Transverse colon (tissue), 4 donors: Measurements from ENCODE around the gene KLF11. TPM values are rescaled to one million over a fixed set of nuclear protein-coding genes. Genes with fewer than 3 reads are reported as not detected.
"Not testable (repeated sequence)": the region's sequence is repeated elsewhere in the genome, so short reads cannot be mapped to it uniquely, and the experiment has no call there.

Experiments used
- DNase-seq: peaks from one replicate; pipeline ENCODE4 v3.0.0-alpha.2; 2019
- H3K27ac ChIP-seq, 4 donors: fragments of 200-600 bp; sonication (generic); 2 replicates each; pipeline ENCODE4 v1.5.1; 2016 to 2018; ENCODE audit warnings: inconsistent platforms in 4 of 4
- H3K27me3 ChIP-seq: fragments of 200-600 bp; sonication (generic); 2 replicates; pipeline ENCODE4 v1.5.1; 2017; ENCODE audit warnings: inconsistent platforms
- H3K36me3 ChIP-seq, 4 donors: fragments of 200-600 bp; sonication (generic); 2 replicates each; pipeline ENCODE4 v1.5.1; 2017 to 2019; ENCODE audit warnings: inconsistent platforms in 4 of 4
- H3K4me1 ChIP-seq, 4 donors: fragments of 200-600 bp; sonication (generic); 2 replicates each; pipeline ENCODE4 v1.5.1; 2017 to 2020; ENCODE audit warnings: inconsistent platforms in 4 of 4
- H3K4me3 ChIP-seq, 4 donors: fragments of 200-600 bp; sonication (generic); 1 replicate in 1 of 4; 2 replicates in 3 of 4; pipeline versions ENCODE4 v1.5.1 to v1.6.1; 2017 to 2019; ENCODE audit warnings: inconsistent platforms in 4 of 4
- H3K9me3 ChIP-seq, 2 donors: fragments of 200-600 bp; sonication (generic); 2 replicates each; pipeline ENCODE4 v1.5.1; 2017 to 2019; ENCODE audit warnings: inconsistent platforms in 2 of 2
- CTCF ChIP-seq, 5 experiments: fragments of 200-600 bp in 3 of 5; fragments of 450-650 bp in 2 of 5; sonication (generic) in 3 of 5; IDR thresholded peaks; 1 replicate in 2 of 5; 2 replicates in 3 of 5; pipeline ENCODE4 v1.5.1; 2016 to 2017; ENCODE audit warnings: antibody characterized with exemption in 5 of 5, inconsistent platforms in 3 of 5, mild to moderate bottlenecking in 2 of 5, moderate library complexity in 1 of 5
- EP300 ChIP-seq: sonication (generic); formaldehyde crosslinking; IDR thresholded peaks from one replicate; pipeline ENCODE4 v1.6.1; 2017; ENCODE audit warnings: antibody characterized with exemption, low read depth
- POLR2A ChIP-seq: fragments of 450-650 bp; IDR thresholded peaks from one replicate; pipeline ENCODE4 v1.6.1; 2016; ENCODE audit warnings: antibody characterized with exemption, mild to moderate bottlenecking, moderate library complexity
- POLR2AphosphoS5 ChIP-seq, 3 donors: sonication (generic); formaldehyde crosslinking; IDR thresholded peaks; one replicate each; pipeline ENCODE4 v1.6.1; 2016; ENCODE audit warnings: antibody characterized with exemption in 3 of 3
- WGBS, 2 donors: methylation state at CpG; one replicate each; pipeline ENCODE4 v1.1.5; 2018; ENCODE audit warnings: low coverage in 1 of 2; 5-methylcytosine and 5-hydroxymethylcytosine counted together
- in situ Hi-C, 4 donors: fragments of 200-750 bp; cut with MboI; loops; one replicate each; pipeline versions ENCODE4 v1.15.0 to v1.15.1; 2017; ENCODE audit warnings: low sequenced_read_pairs in 3 of 4, low pct_ligation_motif_present in 1 of 4, low pct_unique_long_range_greater_than_20kb in 1 of 4
- intact Hi-C: fragments of 100-400 bp; cut with DNase I; formaldehyde crosslinking; loops from one replicate; pipeline ENCODE4 v1.15.1; 2023; ENCODE audit warnings: low total_unique reads
- total RNA-seq, 4 donors: library from RNA; depleted of rRNA; stranded (reverse); fragments of >200 nt; gene quantifications; one replicate each; pipeline ENCODE4 v1.1.0, GENCODE V29; 2016

The KLF11 gene
- total RNA-seq, 4 donors from 2014 or later = 6.6 to 17.0 (median 10.5) TPM

GRCh38 chr2:10009811-10010781 is 33.3 kb upstream of the KLF11 start:
- Histone ChIP-seq H3K4me3 (no peak overlapping the region), H3K36me3 (no peaks in the 10 kb centered on the region), H3K27me3 (no peaks in the 10 kb centered on the region), H3K9me3 (no peaks in the 10 kb centered on the region), H3K27ac (peak overlapping the region; percentile 27 to 74 (median 49)), H3K4me1 (peaks cover 22 to 27% (median 24%) of the 10 kb centered on the region in 4 donors)
- intact Hi-C loops (no loop called here), in situ Hi-C loops (no loop called here)
- DNase-seq = peak; percentile 59
- TF ChIP-seq POLR2AphosphoS5 (IDR thresholded peaks at IDR 0.05) (peak in 1 of 3 donors; percentile 56), EP300 (no peak)
- WGBS, 2 donors = 82 to 88% methylated on average over 6 to 27 of the region's 36 CpGs

- WGBS, 2 donors = 92% methylated on average over 45 to 52 of the region's 52 CpGs
- DNase-seq, H3K4me3 ChIP-seq, intact Hi-C loops, H3K36me3 ChIP-seq, H3K27ac ChIP-seq, H3K27me3 ChIP-seq, in situ Hi-C loops, H3K9me3 ChIP-seq: not testable (repeated sequence)
- peaks cover 22 to 27% (median 24%) of the 10 kb centered on the region in 4 donors for H3K4me1 ChIP-seq
These were observed 32.3 kb upstream of the KLF11 start for GRCh38 chr2:10010861-10011605.

GRCh38 chr2:10011606-10012325 is 31.6 kb upstream of the KLF11 start:
- H3K4me1 ChIP-seq = peaks cover 17 to 26% (median 21%) of the 10 kb centered on the region in 4 donors
- in situ Hi-C loops, H3K36me3 ChIP-seq, intact Hi-C loops, H3K27me3 ChIP-seq, DNase-seq, H3K4me3 ChIP-seq, H3K9me3 ChIP-seq, H3K27ac ChIP-seq: not testable (repeated sequence)
- WGBS, 2 donors = 89 to 93% methylated on average over 53 to 61 of the region's 61 CpGs

GRCh38 chr2:10012366-10012962 is 30.9 kb upstream of the KLF11 start:
- H3K36me3 ChIP-seq, in situ Hi-C loops, H3K27me3 ChIP-seq: not testable (repeated sequence)

GRCh38 chr2:10012963-10013461 is 30.3 kb upstream of the KLF11 start:
- TF ChIP-seq EP300 = no peak
- no peak for TF ChIP-seq POLR2A
- no peak for TF ChIP-seq POLR2AphosphoS5 (IDR thresholded peaks at IDR 0.05)
- no peak for TF ChIP-seq CTCF (IDR thresholded peaks at IDR 0.05)
- Histone ChIP-seq H3K27me3 (no peaks in the 10 kb centered on the region), H3K36me3 (no peaks in the 10 kb centered on the region), H3K27ac (no peak overlapping the region), H3K9me3 (no peaks in the 10 kb centered on the region), H3K4me3 (no peak overlapping the region), H3K4me1 (peaks cover 9 to 17% (median 13%) of the 10 kb centered on the region in 4 donors)
- intact Hi-C loops = no loop called here
- 84 to 87% methylated on average over 24 to 29 of the region's 29 CpGs for WGBS, 2 donors
- no peak for DNase-seq
- in situ Hi-C loops = no loop called here

More at GRCh38 chr2:10012366-10012962, 30.9 kb upstream of the KLF11 start:
- intact Hi-C loops, H3K4me3 ChIP-seq, H3K9me3 ChIP-seq, DNase-seq, H3K27ac ChIP-seq: not testable (repeated sequence)
- 87 to 88% methylated on average over 18 to 37 of the region's 37 CpGs for WGBS, 2 donors
- peaks cover 13 to 22% (median 16%) of the 10 kb centered on the region in 4 donors for H3K4me1 ChIP-seq

- H3K4me1 ChIP-seq = peaks cover 9 to 14% (median 13%) of the 10 kb centered on the region in 4 donors
- WGBS, 2 donors = 89 to 94% methylated on average over 29 to 43 of the region's 43 CpGs
- in situ Hi-C loops, H3K4me3 ChIP-seq, H3K27ac ChIP-seq, intact Hi-C loops, H3K36me3 ChIP-seq, DNase-seq, H3K27me3 ChIP-seq, H3K9me3 ChIP-seq: not testable (repeated sequence)
These were observed 29.5 kb upstream of the KLF11 start for GRCh38 chr2:10013651-10014417.
